HCT116 (cell line): ENCODE data around the gene EPHA8. TPM values are rescaled to one million over a fixed set of nuclear protein-coding genes. Genes with fewer than 3 reads are reported as not detected.

Experiments
- ATAC-seq: fragments of 200-7000 bp; cut with Tn5 transposase; 2 replicates; pipeline ENCODE4 v1.9.1; 2020; ENCODE audit warnings: mild to moderate bottlenecking, moderate library complexity
- BruUV-seq: library from RNA; stranded (reverse); fragments of 400-500 nt; replicated peaks from 2 replicates; lab custom pipeline; 2021; lab: Mats Ljungman, UMichigan
- CTCF ChIA-PET: fragments of 300-600 bp; sonication (Branson Sonifier 250); formaldehyde crosslinking; loops from one replicate; lab custom pipeline; 2021; ENCODE audit warnings: antibody characterized with exemption; lab: Charles Lee
- POLR2A ChIA-PET: fragments of 300-600, 350-600 bp; sonication (Branson Sonifier 250); formaldehyde crosslinking; loops from one replicate; lab custom pipeline; 2021; ENCODE audit warnings: antibody characterized with exemption; lab: Charles Lee
- RAD21 ChIA-PET, 2 experiments: fragments of 300-600 bp; sonication (Branson Sonifier 250); formaldehyde crosslinking; loops; one replicate each; lab custom pipeline; 2023; ENCODE audit warnings: low total read pairs in 2 of 2; ENCODE audit not compliant: uncharacterized antibody in 2 of 2, unreplicated experiment in 2 of 2, low non-redundant PET in 1 of 2; lab: Charles Lee
- DNase-seq: peaks from one replicate; pipeline ENCODE4 v3.0.0-alpha.2; 2010; ENCODE audit warnings: low read depth, low spot score
- H2AFZ ChIP-seq: fragments of 200-600 bp; shearing (Covaris generic), sonication (generic); 2 replicates; pipeline ENCODE4 v1.6.1; 2017; ENCODE audit warnings: low read depth, mixed run types, mixed read lengths, antibody characterized with exemption, low read length; ENCODE audit not compliant: poor library complexity, severe bottlenecking
- H3K27ac ChIP-seq: 2 replicates; pipeline ENCODE4 v1.5.1; 2012; ENCODE audit warnings: low read depth, low read length
- H3K27me3 ChIP-seq: fragments of 200-600 bp; sonication (generic); 2 replicates; pipeline ENCODE4 v1.6.1; 2016; ENCODE audit warnings: mixed run types, low read length, mixed read lengths; ENCODE audit not compliant: insufficient read depth
- H3K36me3 ChIP-seq, 2 experiments: fragments of 200-500 bp in 1 of 2; fragments of 200-600 bp in 1 of 2; sonication (Bioruptor generic) in 1 of 2; sonication (generic) in 1 of 2; 2 replicates each; pipeline versions ENCODE4 v1.5.1 to v1.6.1; 2014 to 2016; ENCODE audit warnings: low read length in 2 of 2, inconsistent platforms in 1 of 2, mixed read lengths in 1 of 2, mixed run types in 1 of 2; ENCODE audit not compliant: insufficient read depth in 2 of 2, control insufficient read depth in 1 of 2
- H3K4me1 ChIP-seq, 2 experiments: fragments of 200-600 bp in 1 of 2; sonication (generic) in 1 of 2; 2 replicates each; pipeline versions ENCODE4 v1.5.1 to v1.6.1; 2012 to 2017; ENCODE audit warnings: low read length in 2 of 2, inconsistent platforms in 1 of 2, mild to moderate bottlenecking in 1 of 2, mixed read lengths in 1 of 2, mixed run types in 1 of 2, moderate library complexity in 1 of 2; ENCODE audit not compliant: insufficient read depth in 2 of 2, control insufficient read depth in 1 of 2
- H3K4me2 ChIP-seq: fragments of 200-600 bp; sonication (generic); 2 replicates; pipeline ENCODE4 v1.6.1; 2017; ENCODE audit warnings: mixed run types, low read length, mixed read lengths
- H3K4me3 ChIP-seq, 2 experiments: fragments of 200-600 bp in 1 of 2; sonication (generic) in 1 of 2; replicated peaks in 1 of 2; 2 replicates each; pipeline ENCODE4 v1.5.1; 2011 to 2016; ENCODE audit warnings: low read length in 2 of 2, control low read depth in 1 of 2, low read depth in 1 of 2, mild to moderate bottlenecking in 1 of 2, mixed read lengths in 1 of 2, mixed run types in 1 of 2
- H3K79me2 ChIP-seq: fragments of 200-600 bp; sonication (generic); 2 replicates; pipeline ENCODE4 v1.6.1; 2017; ENCODE audit warnings: mild to moderate bottlenecking, mixed run types, low read length, moderate library complexity, mixed read lengths; ENCODE audit not compliant: insufficient read depth
- H3K9ac ChIP-seq: fragments of 200-600 bp; sonication (generic); 2 replicates; pipeline ENCODE4 v1.6.1; 2016; ENCODE audit warnings: low read length, mixed read lengths
- H3K9me2 ChIP-seq: fragments of 200-600 bp; sonication (generic), shearing (Covaris generic); 2 replicates; pipeline ENCODE4 v1.6.1; 2017; ENCODE audit warnings: mixed run types, mild to moderate bottlenecking, moderate library complexity; ENCODE audit not compliant: insufficient read depth
- H3K9me3 ChIP-seq, 2 experiments: fragments of 200-500 bp in 1 of 2; fragments of 200-600 bp in 1 of 2; sonication (Bioruptor generic) in 1 of 2; sonication (generic) in 1 of 2; 2 replicates each; pipeline ENCODE4 v1.6.1; 2014 to 2017; ENCODE audit warnings: low read length in 2 of 2, mixed read lengths in 2 of 2, inconsistent platforms in 1 of 2, low read depth in 1 of 2, mild to moderate bottlenecking in 1 of 2, mixed run types in 1 of 2, moderate library complexity in 1 of 2; ENCODE audit not compliant: control insufficient read depth in 1 of 2, insufficient read depth in 1 of 2
- H4K20me1 ChIP-seq: fragments of 200-600 bp; sonication (generic), shearing (Covaris generic); 2 replicates; pipeline ENCODE4 v1.6.1; 2017; ENCODE audit warnings: mixed run types, mild to moderate bottlenecking, moderate library complexity; ENCODE audit not compliant: insufficient read depth
- EGR1 ChIP-seq: IDR thresholded peaks from 2 replicates; pipeline ENCODE4 v1.6.1; 2012; ENCODE audit warnings: low read depth
- JUND ChIP-seq: IDR thresholded peaks from 2 replicates; pipeline ENCODE4 v1.6.1; 2012
- POLR2AphosphoS5 ChIP-seq: IDR thresholded peaks from 2 replicates; pipeline ENCODE4 v1.6.1; 2011; ENCODE audit warnings: mild to moderate bottlenecking, low read depth, low read length, moderate library complexity
- RAD21 ChIP-seq: IDR thresholded peaks from 2 replicates; pipeline ENCODE4 v1.6.1; 2012; ENCODE audit warnings: low read depth, mild to moderate bottlenecking
- SIN3A ChIP-seq: IDR thresholded peaks from 2 replicates; pipeline ENCODE4 v1.6.1; 2012; ENCODE audit warnings: low read depth
- SRF ChIP-seq: IDR thresholded peaks from 2 replicates; pipeline ENCODE4 v1.6.1; 2012; ENCODE audit warnings: low read depth
- YY1 ChIP-seq: IDR thresholded peaks from 2 replicates; pipeline ENCODE4 v1.6.1; 2011; ENCODE audit warnings: low read length, low read depth, moderate library complexity, mild to moderate bottlenecking; ENCODE audit not compliant: insufficient replicate concordance; ENCODE audit errors: extremely low read depth
- ZNF274 ChIP-seq: fragments of 200-500 bp; sonication (Bioruptor generic); IDR thresholded peaks from 2 replicates; pipeline ENCODE4 v1.6.1; 2014; ENCODE audit warnings: mild to moderate bottlenecking, low read depth, low read length, inconsistent platforms
- intact Hi-C: fragments of 100-400 bp; cut with micrococcal nuclease; formaldehyde crosslinking; loops from 2 replicates; pipeline ENCODE4 v1.10.0; 2022
- total RNA-seq: library from RNA; stranded (reverse); gene quantifications from one replicate; pipeline ENCODE4 v1.2.1, GENCODE V29; 2021; ENCODE audit not compliant: unreplicated experiment
- TF ChIP-seq, protein P1 (sequence below): IDR thresholded peaks from 2 replicates; pipeline ENCODE4 v1.6.1; 2012
- TF ChIP-seq, protein P2 (sequence below): IDR thresholded peaks from 2 replicates; pipeline ENCODE4 v1.6.1; 2012; ENCODE audit warnings: low read depth
- TF ChIP-seq, protein P3 (sequence below): IDR thresholded peaks from 2 replicates; pipeline ENCODE4 v1.6.1; 2012

The EPHA8 gene
- total RNA-seq, 1 experiment from 2014 or later, result 0.30 TPM

DNA sequence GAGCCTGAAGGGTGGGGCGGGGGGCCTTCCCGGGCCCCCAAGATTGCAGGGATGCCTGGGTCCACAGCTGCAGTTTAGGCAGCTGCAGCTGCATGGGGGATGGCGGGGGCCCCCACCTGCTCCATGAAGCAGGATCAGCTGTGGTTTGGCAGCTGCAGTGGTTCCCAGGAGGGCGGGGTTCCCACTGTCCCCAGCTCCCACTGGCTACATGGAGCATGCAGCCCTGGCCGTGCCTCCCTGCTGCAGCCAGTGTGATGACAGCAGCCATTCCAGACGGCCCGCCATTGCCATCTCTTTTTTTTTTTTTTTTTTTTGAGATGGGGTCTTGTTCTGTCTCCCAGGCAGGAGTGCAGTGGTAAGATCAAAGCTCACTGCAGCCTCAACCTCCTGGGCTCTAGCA lies 72.1 kb downstream of the EPHA8 start:
- Histone ChIP-seq H3K9me3 (no peaks in the 10 kb centered on the region), H3K9ac (no peak overlapping the region), H2AFZ (no peak overlapping the region), H3K9me2 (no peaks in the 10 kb centered on the region), H3K36me3 (no peaks in the 10 kb centered on the region), H4K20me1 (no peaks in the 10 kb centered on the region), H3K27ac (no peak overlapping the region), H3K79me2 (no peaks in the 10 kb centered on the region), H3K4me2 (no peak overlapping the region), H3K27me3 (peaks cover 10% of the 10 kb centered on the region; the same call in 1 of the 2 replicates), H3K4me3 (no peak overlapping the region), H3K4me1 (no peaks in the 10 kb centered on the region)
- POLR2A ChIA-PET, result no interaction called here
- intact Hi-C loops, result no loop called here
- no peak for ATAC-seq
- CTCF ChIA-PET, result no interaction called here
- no peak for DNase-seq
- RAD21 ChIA-PET, result interaction anchor here in 1 of 2 experiments (0.7 kb wide), 1 partner anchor 507 kb away, joined by 3 read pairs; no protein-coding TSS in a partner anchor
- BruUV-seq, result no TSS peak
- TF ChIP-seq YY1 (no peak), SIN3A (no peak), ZNF274 (no peak), JUND (no peak), EGR1 (no peak), RAD21 (no peak), POLR2AphosphoS5 (no peak), SRF (no peak)
- TF ChIP-seq, protein P1, sequence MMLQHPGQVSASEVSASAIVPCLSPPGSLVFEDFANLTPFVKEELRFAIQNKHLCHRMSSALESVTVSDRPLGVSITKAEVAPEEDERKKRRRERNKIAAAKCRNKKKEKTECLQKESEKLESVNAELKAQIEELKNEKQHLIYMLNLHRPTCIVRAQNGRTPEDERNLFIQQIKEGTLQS, result no peak
- TF ChIP-seq, protein P2, sequence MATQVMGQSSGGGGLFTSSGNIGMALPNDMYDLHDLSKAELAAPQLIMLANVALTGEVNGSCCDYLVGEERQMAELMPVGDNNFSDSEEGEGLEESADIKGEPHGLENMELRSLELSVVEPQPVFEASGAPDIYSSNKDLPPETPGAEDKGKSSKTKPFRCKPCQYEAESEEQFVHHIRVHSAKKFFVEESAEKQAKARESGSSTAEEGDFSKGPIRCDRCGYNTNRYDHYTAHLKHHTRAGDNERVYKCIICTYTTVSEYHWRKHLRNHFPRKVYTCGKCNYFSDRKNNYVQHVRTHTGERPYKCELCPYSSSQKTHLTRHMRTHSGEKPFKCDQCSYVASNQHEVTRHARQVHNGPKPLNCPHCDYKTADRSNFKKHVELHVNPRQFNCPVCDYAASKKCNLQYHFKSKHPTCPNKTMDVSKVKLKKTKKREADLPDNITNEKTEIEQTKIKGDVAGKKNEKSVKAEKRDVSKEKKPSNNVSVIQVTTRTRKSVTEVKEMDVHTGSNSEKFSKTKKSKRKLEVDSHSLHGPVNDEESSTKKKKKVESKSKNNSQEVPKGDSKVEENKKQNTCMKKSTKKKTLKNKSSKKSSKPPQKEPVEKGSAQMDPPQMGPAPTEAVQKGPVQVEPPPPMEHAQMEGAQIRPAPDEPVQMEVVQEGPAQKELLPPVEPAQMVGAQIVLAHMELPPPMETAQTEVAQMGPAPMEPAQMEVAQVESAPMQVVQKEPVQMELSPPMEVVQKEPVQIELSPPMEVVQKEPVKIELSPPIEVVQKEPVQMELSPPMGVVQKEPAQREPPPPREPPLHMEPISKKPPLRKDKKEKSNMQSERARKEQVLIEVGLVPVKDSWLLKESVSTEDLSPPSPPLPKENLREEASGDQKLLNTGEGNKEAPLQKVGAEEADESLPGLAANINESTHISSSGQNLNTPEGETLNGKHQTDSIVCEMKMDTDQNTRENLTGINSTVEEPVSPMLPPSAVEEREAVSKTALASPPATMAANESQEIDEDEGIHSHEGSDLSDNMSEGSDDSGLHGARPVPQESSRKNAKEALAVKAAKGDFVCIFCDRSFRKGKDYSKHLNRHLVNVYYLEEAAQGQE, result no peak
- TF ChIP-seq, protein P3, sequence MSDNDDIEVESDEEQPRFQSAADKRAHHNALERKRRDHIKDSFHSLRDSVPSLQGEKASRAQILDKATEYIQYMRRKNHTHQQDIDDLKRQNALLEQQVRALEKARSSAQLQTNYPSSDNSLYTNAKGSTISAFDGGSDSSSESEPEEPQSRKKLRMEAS, result no peak
